HEK293 (cell line): ENCODE measurements around the gene MPV17.

Experiments used
- AEBP2 ChIP-seq: fragments of 450-650 bp; formaldehyde crosslinking; IDR thresholded peaks from 2 replicates; pipeline ENCODE4 v1.5.1; 2016; ENCODE audit warnings: missing biosample characterization, missing genetic modification characterization, borderline replicate concordance
- BCL11A ChIP-seq: fragments of 450-650 bp; formaldehyde crosslinking; IDR thresholded peaks from 2 replicates; pipeline ENCODE4 v1.5.1; 2016; ENCODE audit warnings: low read depth, missing biosample characterization, missing genetic modification characterization
- HIC1 ChIP-seq: fragments of 450-650 bp; formaldehyde crosslinking; IDR thresholded peaks from 2 replicates; pipeline ENCODE4 v1.5.1; 2016; ENCODE audit warnings: missing biosample characterization, missing genetic modification characterization
- KLF8 ChIP-seq: fragments of 450-650 bp; formaldehyde crosslinking; IDR thresholded peaks from 2 replicates; pipeline ENCODE4 v1.5.1; 2016; ENCODE audit warnings: missing biosample characterization, missing genetic modification characterization
- PATZ1 ChIP-seq: fragments of 450-650 bp; formaldehyde crosslinking; IDR thresholded peaks from 2 replicates; pipeline ENCODE4 v1.5.1; 2016; ENCODE audit warnings: missing biosample characterization, missing genetic modification characterization
- PRDM1 ChIP-seq: fragments of 450-650 bp; formaldehyde crosslinking; IDR thresholded peaks from 2 replicates; pipeline ENCODE4; 2016; ENCODE audit warnings: missing biosample characterization, missing genetic modification characterization
- PRDM10 ChIP-seq: fragments of 450-650 bp; formaldehyde crosslinking; IDR thresholded peaks from 2 replicates; pipeline ENCODE4 v1.5.1; 2016; ENCODE audit warnings: missing biosample characterization, missing genetic modification characterization
- SCRT2 ChIP-seq: fragments of 450-650 bp; formaldehyde crosslinking; IDR thresholded peaks from 2 replicates; pipeline ENCODE4 v1.5.1; 2016; ENCODE audit warnings: missing biosample characterization, missing genetic modification characterization
- ZBTB1 ChIP-seq: fragments of 450-650 bp; formaldehyde crosslinking; IDR thresholded peaks from 2 replicates; pipeline ENCODE4 v1.5.1; 2016; ENCODE audit warnings: missing biosample characterization, missing genetic modification characterization
- ZBTB20 ChIP-seq: fragments of 450-650 bp; formaldehyde crosslinking; IDR thresholded peaks from 2 replicates; pipeline ENCODE4 v1.5.1; 2016; ENCODE audit warnings: missing biosample characterization, missing genetic modification characterization
- ZEB2 ChIP-seq: fragments of 450-650 bp; formaldehyde crosslinking; IDR thresholded peaks from 2 replicates; pipeline ENCODE4 v1.5.1; 2016; ENCODE audit warnings: missing biosample characterization, missing genetic modification characterization
- ZNF132 ChIP-seq: fragments of 450-650 bp; formaldehyde crosslinking; IDR thresholded peaks from 2 replicates; pipeline ENCODE4 v1.5.1; 2017; ENCODE audit warnings: missing biosample characterization, missing genetic modification characterization, borderline replicate concordance
- ZNF174 ChIP-seq: fragments of 450-650 bp; formaldehyde crosslinking; IDR thresholded peaks from 2 replicates; pipeline ENCODE4 v1.5.0; 2017; ENCODE audit warnings: missing biosample characterization, mild to moderate bottlenecking, missing genetic modification characterization
- ZNF223 ChIP-seq: fragments of 450-650 bp; formaldehyde crosslinking; IDR thresholded peaks from 2 replicates; pipeline ENCODE4 v1.5.1; 2016; ENCODE audit warnings: missing biosample characterization, missing genetic modification characterization
- ZNF292 ChIP-seq: fragments of 450-650 bp; formaldehyde crosslinking; IDR thresholded peaks from 2 replicates; pipeline ENCODE4 v1.5.1; 2016; ENCODE audit warnings: low read depth, missing biosample characterization, missing genetic modification characterization, borderline replicate concordance
- ZNF354C ChIP-seq: fragments of 450-650 bp; formaldehyde crosslinking; IDR thresholded peaks from 2 replicates; pipeline ENCODE4 v1.5.1; 2016; ENCODE audit warnings: missing biosample characterization, missing genetic modification characterization, low read depth, borderline replicate concordance
- ZNF518A ChIP-seq: fragments of 450-650 bp; formaldehyde crosslinking; conservative IDR thresholded peaks from 2 replicates; pipeline ENCODE4 v1.5.1; 2016; ENCODE audit warnings: low read depth, missing biosample characterization, missing genetic modification characterization
- ZNF521 ChIP-seq: fragments of 450-650 bp; formaldehyde crosslinking; IDR thresholded peaks from 2 replicates; pipeline ENCODE4 v1.5.1; 2017; ENCODE audit warnings: missing biosample characterization, mild to moderate bottlenecking, missing genetic modification characterization
- ZNF558 ChIP-seq: fragments of 450-650 bp; formaldehyde crosslinking; IDR thresholded peaks from 2 replicates; pipeline ENCODE4 v1.5.1; 2016; ENCODE audit warnings: missing biosample characterization, missing genetic modification characterization
- ZNF596 ChIP-seq: fragments of 450-650 bp; IDR thresholded peaks from 2 replicates; pipeline ENCODE4 v1.5.0; 2018; ENCODE audit warnings: missing biosample characterization, mild to moderate bottlenecking, missing genetic modification characterization, moderate library complexity
- ZNF624 ChIP-seq: fragments of 450-650 bp; formaldehyde crosslinking; IDR thresholded peaks from 2 replicates; pipeline ENCODE4 v1.5.1; 2017; ENCODE audit warnings: missing biosample characterization, missing genetic modification characterization
- ZNF664 ChIP-seq: fragments of 450-650 bp; formaldehyde crosslinking; IDR thresholded peaks from 2 replicates; pipeline ENCODE4 v1.5.1; 2016; ENCODE audit warnings: missing biosample characterization, missing genetic modification characterization
- ZNF677 ChIP-seq: fragments of 450-650 bp; IDR thresholded peaks from 2 replicates; pipeline ENCODE4 v1.5.0; 2018; ENCODE audit warnings: missing biosample characterization, mild to moderate bottlenecking, missing genetic modification characterization, moderate library complexity
- ZNF701 ChIP-seq: fragments of 450-650 bp; formaldehyde crosslinking; IDR thresholded peaks from 2 replicates; pipeline ENCODE4 v1.5.1; 2016; ENCODE audit warnings: missing biosample characterization, missing genetic modification characterization

The MPV17 gene

GRCh38 chr2:27263287-27264252, 59.3 kb downstream of the MPV17 start (continued):
- TF ChIP-seq AEBP2 (tag by site-specific recombination) (no peak), SCRT2 (no peak), ZEB2 (tag by site-specific recombination) (no peak), ZBTB1 (tag by site-specific recombination) (no peak), ZNF521 (tag by site-specific recombination) (no peak), HIC1 (no peak), ZNF223 (tag by site-specific recombination) (peak; percentile 83), PRDM1 (tag by site-specific recombination) (no peak), ZNF174 (tag by site-specific recombination) (no peak), ZNF596 (tag by site-specific recombination) (no peak), ZNF132 (tag by site-specific recombination) (no peak), ZNF558 (tag by site-specific recombination) (no peak), ZNF292 (tag by site-specific recombination) (no peak), BCL11A (tag by site-specific recombination) (no peak), ZBTB20 (tag by site-specific recombination) (peak; percentile 30; the same call in 1 of the 2 replicates), ZNF518A (no peak), PRDM10 (tag by site-specific recombination) (peak; percentile 73; the same call in 1 of the 2 replicates), ZNF354C (tag by site-specific recombination) (no peak), PATZ1 (tag by site-specific recombination) (peak; percentile 28; the same call in 1 of the 2 replicates), ZNF664 (tag by site-specific recombination) (no peak), ZNF624 (tag by site-specific recombination) (no peak), ZNF701 (no peak), ZNF677 (tag by site-specific recombination) (no peak), KLF8 (tag by site-specific recombination) (no peak)
